A204.1 (cell line): Measurements from ENCODE around the gene CERS4.
"Not testable (repeated sequence)": the region's sequence is repeated elsewhere in the genome, so short reads cannot be mapped to it uniquely, and the experiment has no call there.

Experiments
- FAIRE-seq: peaks from 2 replicates; lab custom pipeline; 2012; peaks lifted over from hg19 to GRCh38; lab: Jason Lieb, UNC

CERS4 gene

GRCh38 chr19:8208922-8209461 lies at the start of gene CERS4:
Gene CERS4, plus strand, starts transcription at chr19:8209370. Its CDS starts 41,707 bp downstream, at chr19:8251077.
- no peak for FAIRE-seq

- no peak for FAIRE-seq
Measured at GRCh38 chr19:8161135-8161646, 48.0 kb upstream of the CERS4 start.

- no peak for FAIRE-seq
Measured at GRCh38 chr19:8163759-8164158, 45.4 kb upstream of the CERS4 start.

GRCh38 chr19:8167985-8168384 lies 41.2 kb upstream of the CERS4 start:
- FAIRE-seq: no peak

GRCh38 chr19:8168537-8168936 lies 40.6 kb upstream of the CERS4 start:
- no peak for FAIRE-seq

GRCh38 chr19:8174706-8175105 lies 34.5 kb upstream of the CERS4 start:
- no peak for FAIRE-seq

- FAIRE-seq: no peak
Measured at GRCh38 chr19:8180018-8180417, 29.2 kb upstream of the CERS4 start.

GRCh38 chr19:8184274-8184673 lies 24.9 kb upstream of the CERS4 start:
- no peak for FAIRE-seq

GRCh38 chr19:8185343-8186068 lies 23.7 kb upstream of the CERS4 start:
- no peak for FAIRE-seq

GRCh38 chr19:8192221-8192820 lies 16.8 kb upstream of the CERS4 start:
- FAIRE-seq: no peak

GRCh38 chr19:8194528-8195267 lies 14.5 kb upstream of the CERS4 start:
- FAIRE-seq: no peak

GRCh38 chr19:8196271-8196927 lies 12.8 kb upstream of the CERS4 start:
- no peak for FAIRE-seq

GRCh38 chr19:8203288-8204120 lies 5.7 kb upstream of the CERS4 start:
- FAIRE-seq: not testable (repeated sequence)

GRCh38 chr19:8204961-8205360 lies 4.2 kb upstream of the CERS4 start:
- FAIRE-seq: no peak

- no peak for FAIRE-seq
Measured at GRCh38 chr19:8206147-8207087, 2.8 kb upstream of the CERS4 start.

- not testable (repeated sequence) for FAIRE-seq
Measured at GRCh38 chr19:8207326-8207725, 1.8 kb upstream of the CERS4 start.

GRCh38 chr19:8208119-8208921 lies 850 bp upstream of the CERS4 start:
- no peak for FAIRE-seq

- FAIRE-seq: no peak
Measured at GRCh38 chr19:8209462-8210378, 550 bp downstream of the CERS4 start.
